HepG2 (cell line): ENCODE results near the gene PPP2R2C. TPM values are rescaled to one million over a fixed set of nuclear protein-coding genes. Genes with fewer than 3 reads are reported as not detected.

Source experiments
- AFF4 ChIP-seq: sonication (generic); formaldehyde crosslinking; IDR thresholded peaks from 2 replicates; pipeline ENCODE4 v1.4.0; 2020; ENCODE audit warnings: missing genetic modification reagents
- BRCA1 ChIP-seq: sonication (generic); formaldehyde crosslinking; IDR thresholded peaks from 2 replicates; pipeline ENCODE4 v1.4.0; 2020; ENCODE audit warnings: missing genetic modification reagents
- CREB1 ChIP-seq, 2 experiments: fragments of 450-650 bp in 1 of 2; IDR thresholded peaks; 2 replicates each; pipeline ENCODE4 v1.6.1; 2016 to 2017; ENCODE audit warnings: control low read depth in 1 of 2, mild to moderate bottlenecking in 1 of 2, missing compliant biosample characterization in 1 of 2, missing genetic modification characterization in 1 of 2
- EED ChIP-seq: sonication (generic); formaldehyde crosslinking; IDR thresholded peaks from 2 replicates; pipeline ENCODE4 v1.5.0; 2020; ENCODE audit warnings: mild to moderate bottlenecking, missing genetic modification reagents
- ETV5 ChIP-seq: IDR thresholded peaks from 2 replicates; pipeline ENCODE4 v1.6.1; 2018; ENCODE audit warnings: missing biosample characterization, missing genetic modification reagents, inconsistent platforms, borderline replicate concordance
- FOSL1 ChIP-seq: sonication (generic); formaldehyde crosslinking; IDR thresholded peaks from 2 replicates; pipeline ENCODE4 v1.9.0; 2021; ENCODE audit warnings: missing genetic modification reagents, borderline replicate concordance
- GMEB1 ChIP-seq: sonication (generic); formaldehyde crosslinking; IDR thresholded peaks from 2 replicates; pipeline ENCODE4 v1.5.1; 2020; ENCODE audit warnings: missing genetic modification reagents, mild to moderate bottlenecking, borderline replicate concordance
- HOMEZ ChIP-seq: IDR thresholded peaks from 2 replicates; pipeline ENCODE4 v1.6.1; 2016; ENCODE audit warnings: low read depth
- MAF1 ChIP-seq: sonication (generic); formaldehyde crosslinking; IDR thresholded peaks from 2 replicates; pipeline ENCODE4 v1.5.0; 2020; ENCODE audit warnings: missing genetic modification reagents, borderline replicate concordance
- MAFK ChIP-seq, 2 experiments: IDR thresholded peaks in 1 of 2; conservative IDR thresholded peaks in 1 of 2; 2 replicates each; pipeline ENCODE4 v1.6.1; 2011; ENCODE audit warnings: improper control_type of control experiment in 2 of 2, low read length in 2 of 2
- RARG ChIP-seq: sonication (generic); formaldehyde crosslinking; IDR thresholded peaks from 2 replicates; pipeline ENCODE4 v1.4.0; 2020; ENCODE audit warnings: low read depth, mild to moderate bottlenecking, missing genetic modification reagents
- RELA ChIP-seq: sonication (generic); formaldehyde crosslinking; IDR thresholded peaks from 2 replicates; pipeline ENCODE4 v1.4.0; 2020; ENCODE audit warnings: missing genetic modification reagents
- SIX4 ChIP-seq: sonication (generic); formaldehyde crosslinking; IDR thresholded peaks from 2 replicates; pipeline ENCODE4 v1.4.0; 2020; ENCODE audit warnings: missing genetic modification reagents
- ZFP36L1 ChIP-seq: sonication (generic); formaldehyde crosslinking; IDR thresholded peaks from 2 replicates; pipeline ENCODE4 v1.8.0; 2022; ENCODE audit warnings: mild to moderate bottlenecking, missing genetic modification reagents, moderate library complexity
- ZFP41 ChIP-seq: sonication (generic); formaldehyde crosslinking; IDR thresholded peaks from 2 replicates; pipeline ENCODE4 v1.4.0; 2020; ENCODE audit warnings: mild to moderate bottlenecking, missing genetic modification reagents, borderline replicate concordance
- ZMYM2 ChIP-seq: sonication (generic); formaldehyde crosslinking; IDR thresholded peaks from 2 replicates; pipeline ENCODE4 v1.8.0; 2022; ENCODE audit warnings: mild to moderate bottlenecking, missing genetic modification reagents
- ZNF263 ChIP-seq: sonication (generic); formaldehyde crosslinking; IDR thresholded peaks from 2 replicates; pipeline ENCODE4 v1.4.0; 2020; ENCODE audit warnings: missing genetic modification reagents
- ZNF589 ChIP-seq: sonication (generic); formaldehyde crosslinking; conservative IDR thresholded peaks from 2 replicates; pipeline ENCODE4 v1.8.0; 2022; ENCODE audit warnings: mild to moderate bottlenecking, moderate library complexity, missing genetic modification reagents
- ZNF605 ChIP-seq: sonication (generic); formaldehyde crosslinking; IDR thresholded peaks from 2 replicates; pipeline ENCODE4 v1.8.0; 2022; ENCODE audit warnings: mild to moderate bottlenecking, missing genetic modification reagents
- ZNF607 ChIP-seq: sonication (generic); formaldehyde crosslinking; IDR thresholded peaks from 2 replicates; pipeline ENCODE4 v1.5.1; 2020; ENCODE audit warnings: missing genetic modification reagents, mild to moderate bottlenecking, borderline replicate concordance
- ZNF740 ChIP-seq: sonication (generic); formaldehyde crosslinking; IDR thresholded peaks from 2 replicates; pipeline ENCODE4 v1.4.0; 2020; ENCODE audit warnings: missing genetic modification reagents
- ZNF766 ChIP-seq: sonication (generic); formaldehyde crosslinking; IDR thresholded peaks from 2 replicates; pipeline ENCODE4 v1.5.0; 2020; ENCODE audit warnings: missing genetic modification reagents, borderline replicate concordance
- ZSCAN21 ChIP-seq: sonication (generic); formaldehyde crosslinking; IDR thresholded peaks from 2 replicates; pipeline ENCODE4 v1.8.0; 2022; ENCODE audit warnings: mild to moderate bottlenecking, missing genetic modification reagents, moderate library complexity, borderline replicate concordance
- polyA plus RNA-seq, 8 experiments: library from polyadenylated mRNA; depleted of rRNA in 3 of 8; stranded (reverse) in 7 of 8; unstranded in 1 of 8; fragments of >200 nt; fragmentation: Illumina TruSeq in 4 of 8; extraction: Trizol in 4 of 8; gene quantifications; 2 replicates each; pipeline versions ENCODE4 v1.2.1 to v1.2.3, GENCODE V29; 2011 to 2016; ENCODE audit warnings: low read depth in 4 of 8, missing spikeins in 1 of 8, mixed read lengths in 1 of 8; ENCODE audit not compliant: insufficient read depth in 1 of 8
- total RNA-seq, 5 experiments: library from RNA; depleted of rRNA; stranded (reverse); fragments of >200 nt; fragmentation: Illumina TruSeq; extraction: Trizol; gene quantifications; 2 replicates each; pipeline ENCODE4 v1.2.3, GENCODE V29; 2016; ENCODE audit warnings: low read depth in 1 of 5
- TF ChIP-seq, protein P1 (sequence below): sonication (generic); formaldehyde crosslinking; IDR thresholded peaks from 2 replicates; pipeline ENCODE4 v1.4.0; 2020; ENCODE audit warnings: mild to moderate bottlenecking, missing genetic modification reagents

Gene PPP2R2C
- total and polyA plus RNA-seq, 2 of the 13 experiments (the other 11 are each of a cell fraction or from before 2014, with no cell fraction given), result 0.60 to 8.6 TPM

DNA sequence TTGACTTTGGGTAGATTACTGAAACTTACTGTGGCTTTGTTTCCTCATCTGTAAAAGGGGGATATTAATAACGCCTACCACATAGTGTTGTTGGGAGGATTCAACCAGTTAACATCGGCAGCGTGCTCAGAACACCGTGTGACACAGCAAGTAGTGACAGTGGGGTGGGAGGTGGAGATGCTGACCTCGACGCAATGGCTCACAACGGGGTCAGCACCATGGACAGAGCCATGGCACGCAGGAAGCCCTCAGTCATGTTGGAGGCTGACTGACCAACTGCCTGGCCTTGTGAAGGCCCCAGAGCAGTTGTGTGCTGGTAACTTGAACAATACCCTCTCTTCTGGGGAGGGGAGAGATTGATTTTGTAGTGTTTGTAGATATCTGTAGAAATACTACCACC is 109.5 kb downstream of the PPP2R2C start (continued):
- peak; percentile 61; the same call in 1 of the 2 replicates for TF ChIP-seq SIX4
- TF ChIP-seq ZNF766 (CRISPR knock-in tag), result no peak
- TF ChIP-seq BRCA1 (CRISPR knock-in tag), result 0 out of 2 replicates have a peak, but pooled peaks have one; percentile 54
- TF ChIP-seq AFF4 (CRISPR knock-in tag), result no peak
- TF ChIP-seq RARG (CRISPR knock-in tag), result no peak
- TF ChIP-seq FOSL1, result no peak
- no peak for TF ChIP-seq ZNF607 (CRISPR knock-in tag)
- TF ChIP-seq ZMYM2 (CRISPR knock-in tag), result no peak
- no peak for TF ChIP-seq EED
- no peak for TF ChIP-seq ZNF589
- no peak for TF ChIP-seq ZNF740 (CRISPR knock-in tag)
- TF ChIP-seq ETV5 (CRISPR knock-in tag), result no peak
- TF ChIP-seq MAF1 (CRISPR knock-in tag), result no peak
- TF ChIP-seq HOMEZ (CRISPR knock-in tag), result no peak
- TF ChIP-seq ZNF605 (CRISPR knock-in tag), result no peak
- TF ChIP-seq ZSCAN21 (CRISPR knock-in tag), result peak; percentile 69; the same call in 1 of the 2 replicates
- TF ChIP-seq ZFP41 (CRISPR knock-in tag), result no peak
- TF ChIP-seq CREB1 (IDR thresholded peaks at IDR 0.05), result no peak
- no peak for TF ChIP-seq CREB1 (CRISPR knock-in tag; IDR thresholded peaks at IDR 0.05)
- TF ChIP-seq GMEB1 (CRISPR knock-in tag), result no peak
- TF ChIP-seq MAFK (conservative IDR thresholded peaks at IDR 0.05 in 1 of 2, IDR thresholded peaks at IDR 0.05 in 1 of 2; ENCODE audit: low read length in 2 of 2), result peak; percentile 29 to 53; a peak in 2 of 4 replicates
- TF ChIP-seq ZNF263 (CRISPR knock-in tag), result no peak
- no peak for TF ChIP-seq RELA (CRISPR knock-in tag)
- TF ChIP-seq ZFP36L1 (CRISPR knock-in tag), result peak; percentile 58; the same call in 1 of the 2 replicates
- TF ChIP-seq, protein P1, sequence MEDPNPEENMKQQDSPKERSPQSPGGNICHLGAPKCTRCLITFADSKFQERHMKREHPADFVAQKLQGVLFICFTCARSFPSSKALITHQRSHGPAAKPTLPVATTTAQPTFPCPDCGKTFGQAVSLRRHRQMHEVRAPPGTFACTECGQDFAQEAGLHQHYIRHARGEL, result no peak
